Urinary bladder (tissue), 4 donors: ENCODE data around the gene ANKRD53. TPM values are rescaled to one million over a fixed set of nuclear protein-coding genes. Genes with fewer than 3 reads are reported as not detected.
A peak's percentile ranks its signal among the peaks of the same experiment; 100 is the strongest.

Source experiments
- DNase-seq: peaks from one replicate; pipeline ENCODE4 v3.0.0-alpha.2; 2015; ENCODE audit errors: extremely low spot score
- H3K27ac ChIP-seq: one replicate; pipeline ENCODE4 v1.5.1; 2013; ENCODE audit warnings: low read depth, mild to moderate bottlenecking, moderate library complexity
- H3K36me3 ChIP-seq: one replicate; pipeline ENCODE4 v1.6.1; 2013; ENCODE audit warnings: mild to moderate bottlenecking, moderate library complexity; ENCODE audit not compliant: insufficient read depth
- H3K4me1 ChIP-seq: one replicate; pipeline ENCODE4 v1.6.1; 2013; ENCODE audit warnings: mild to moderate bottlenecking, moderate library complexity; ENCODE audit not compliant: insufficient read depth
- H3K4me3 ChIP-seq: one replicate; pipeline ENCODE4 v1.5.1; 2013; ENCODE audit warnings: low read depth, low read length
- WGBS: extraction: QIAGEN DNeasy Blood & Tissue Kit; methylation state at CpG from one replicate; pipeline ENCODE4 v1.1.7; 2013; 5-methylcytosine and 5-hydroxymethylcytosine counted together
- polyA plus RNA-seq: library from polyadenylated mRNA; stranded (reverse); fragments of 200-250 nt; gene quantifications from one replicate; pipeline ENCODE4 v1.2.3, GENCODE V29; 2013
- total RNA-seq: library from RNA; depleted of rRNA; stranded (reverse); fragments of >200 nt; gene quantifications from one replicate; pipeline ENCODE4 v1.2.3, GENCODE V29; 2014
- donor health status: healthy with polysubstance abuse.
- donor health status: healthy.

The ANKRD53 gene
- total RNA-seq: 1.8 TPM
- 2.9 TPM for polyA plus RNA-seq

- peak within 1 kb of the TSS; percentile 44 for H3K4me3 ChIP-seq
- H3K4me1 ChIP-seq: no peaks in the 10 kb centered on the region
- H3K36me3 ChIP-seq: peaks cover 2% of the 10 kb centered on the region
- H3K27ac ChIP-seq: peak within 1 kb of the TSS; percentile 63
- WGBS: 1% methylated on average over 67 of the region's 67 CpGs
- DNase-seq: no peak
Observed at GRCh38 chr2:70978341-70979179, at the start of gene ANKRD53. Gene ANKRD53 (plus strand): TSS chr2:70978630. CDS start chr2:70978646, 16 bp downstream.

- Histone ChIP-seq H3K4me3 (no peak overlapping the region), H3K4me1 (no peaks in the 10 kb centered on the region), H3K36me3 (no peaks in the 10 kb centered on the region), H3K27ac (no peak overlapping the region)
- DNase-seq: no peak
- 80% methylated on average over 4 of the region's 4 CpGs for WGBS
Observed at GRCh38 chr2:70930371-70931329, 47.8 kb upstream of the ANKRD53 start.

- no peak for DNase-seq
- no peak overlapping the region for H3K4me3 ChIP-seq
- no peaks in the 10 kb centered on the region for H3K4me1 ChIP-seq
Observed at GRCh38 chr2:70931376-70932000, 46.9 kb upstream of the ANKRD53 start.

GRCh38 chr2:70932631-70933230 is 45.7 kb upstream of the ANKRD53 start:
- H3K4me1 ChIP-seq: no peaks in the 10 kb centered on the region
- H3K36me3 ChIP-seq: no peaks in the 10 kb centered on the region
- H3K4me3 ChIP-seq: no peak overlapping the region
- no peak for DNase-seq
- H3K27ac ChIP-seq: no peak overlapping the region
- WGBS: 89% methylated on average over 21 of the region's 21 CpGs

More at GRCh38 chr2:70931376-70932000, 46.9 kb upstream of the ANKRD53 start:
- WGBS: 61% methylated on average over 9 of the region's 9 CpGs
- Histone ChIP-seq H3K27ac (no peak overlapping the region), H3K36me3 (no peaks in the 10 kb centered on the region)

GRCh38 chr2:70934981-70935380 is 43.4 kb upstream of the ANKRD53 start:
- no peaks in the 10 kb centered on the region for H3K36me3 ChIP-seq
- WGBS: 80% methylated on average over 1 of the region's 1 CpG
- no peaks in the 10 kb centered on the region for H3K4me1 ChIP-seq
- H3K27ac ChIP-seq: no peak overlapping the region
- DNase-seq: no peak
- no peak overlapping the region for H3K4me3 ChIP-seq

- no peak within 1 kb of the TSS for H3K4me3 ChIP-seq
- 44% methylated on average over 14 of the region's 14 CpGs for WGBS
- no peak within 1 kb of the TSS for H3K27ac ChIP-seq
- no peaks in the 10 kb centered on the region for H3K4me1 ChIP-seq
- DNase-seq: no peak
- H3K36me3 ChIP-seq: no peaks in the 10 kb centered on the region
Observed at GRCh38 chr2:70935468-70936164, 42.8 kb upstream of the ANKRD53 start, which contains the start of gene ATP6V1B1. Gene ATP6V1B1 (plus strand): TSS chr2:70935900. CDS start chr2:70935955, 55 bp downstream.

- Histone ChIP-seq H3K4me1 (no peaks in the 10 kb centered on the region), H3K36me3 (no peaks in the 10 kb centered on the region), H3K4me3 (no peak overlapping the region), H3K27ac (no peak overlapping the region)
- no peak for DNase-seq
- 78% methylated on average over 10 of the region's 10 CpGs for WGBS
Observed at GRCh38 chr2:70936165-70936978, 42.1 kb upstream of the ANKRD53 start.

GRCh38 chr2:70936979-70937811 is 41.2 kb upstream of the ANKRD53 start:
- DNase-seq: no peak
- Histone ChIP-seq H3K4me1 (no peaks in the 10 kb centered on the region), H3K36me3 (no peaks in the 10 kb centered on the region), H3K4me3 (no peak overlapping the region), H3K27ac (no peak overlapping the region)
- 57% methylated on average over 10 of the region's 10 CpGs for WGBS

GRCh38 chr2:70937866-70938585 is 40.4 kb upstream of the ANKRD53 start:
- WGBS: 58% methylated on average over 10 of the region's 10 CpGs
- Histone ChIP-seq H3K36me3 (no peaks in the 10 kb centered on the region), H3K4me3 (no peak overlapping the region), H3K4me1 (no peaks in the 10 kb centered on the region), H3K27ac (no peak overlapping the region)
- DNase-seq: no peak

- H3K4me3 ChIP-seq: no peak overlapping the region
- H3K4me1 ChIP-seq: no peaks in the 10 kb centered on the region
- H3K27ac ChIP-seq: no peak overlapping the region
- WGBS: 24% methylated on average over 3 of the region's 3 CpGs
- H3K36me3 ChIP-seq: no peaks in the 10 kb centered on the region
- no peak for DNase-seq
Observed at GRCh38 chr2:70938586-70938950, 39.9 kb upstream of the ANKRD53 start.
